SK-N-SH (cell line): ENCODE measurements around the gene NMNAT2.

Source experiments
- EP300 ChIP-seq, 2 experiments: IDR thresholded peaks; 2 replicates each; pipeline versions ENCODE4 v1.4.0 to v1.6.1; 2012; ENCODE audit warnings: borderline replicate concordance in 1 of 2, low read depth in 1 of 2, low read length in 1 of 2
- EZH2phosphoT487 ChIP-seq: fragments of 200-600 bp; sonication (generic); IDR thresholded peaks from 2 replicates; pipeline ENCODE4 v1.6.1; 2017; ENCODE audit warnings: low read depth, mixed run types, mild to moderate bottlenecking, antibody characterized with exemption, moderate library complexity, borderline replicate concordance
- FOXM1 ChIP-seq: IDR thresholded peaks from 2 replicates; pipeline ENCODE4 v1.4.0; 2012; ENCODE audit warnings: low read depth, mild to moderate bottlenecking
- JUND ChIP-seq: IDR thresholded peaks from 2 replicates; pipeline ENCODE4 v1.4.0; 2012
- NFIC ChIP-seq: IDR thresholded peaks from 2 replicates; pipeline ENCODE4 v1.4.0; 2012; ENCODE audit warnings: borderline replicate concordance
- POLR2AphosphoS5 ChIP-seq: IDR thresholded peaks from 2 replicates; pipeline ENCODE4 v1.6.1; 2012; ENCODE audit warnings: low read depth, low read length
- TEAD4 ChIP-seq: IDR thresholded peaks from 2 replicates; pipeline ENCODE4 v1.4.0; 2012; ENCODE audit warnings: mild to moderate bottlenecking, borderline replicate concordance; ENCODE audit not compliant: insufficient read depth
- YY1 ChIP-seq: IDR thresholded peaks from 2 replicates; pipeline ENCODE4 v1.4.0; 2012; ENCODE audit warnings: low read depth, mild to moderate bottlenecking
- TF ChIP-seq, protein P1 (sequence below): fragments of 200-600 bp; sonication (generic); IDR thresholded peaks from 2 replicates; pipeline ENCODE4 v1.6.1; 2017; ENCODE audit warnings: antibody characterized with exemption, mild to moderate bottlenecking, moderate library complexity

DNA sequence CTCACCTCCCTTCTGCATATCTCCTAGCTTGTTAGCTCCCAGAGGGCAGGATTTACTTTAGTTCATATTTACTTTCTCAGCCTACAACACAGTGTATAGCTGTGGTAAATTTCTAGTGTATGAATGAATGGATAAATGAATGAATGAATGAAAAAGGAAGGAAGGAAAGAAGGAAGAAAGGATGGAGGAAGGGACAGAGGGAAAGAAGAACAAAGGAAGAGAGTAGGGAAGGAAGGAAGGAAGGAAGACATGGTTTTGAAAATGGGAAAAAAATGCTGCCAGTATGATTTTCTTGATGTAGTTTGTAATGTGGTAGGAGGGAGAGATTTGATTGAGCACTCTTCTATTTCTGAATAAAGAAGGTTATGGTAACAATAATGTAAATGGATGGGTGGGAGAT is 185.1 kb downstream of the NMNAT2 start:
- no peak for TF ChIP-seq FOXM1
- no peak for TF ChIP-seq JUND
- TF ChIP-seq POLR2AphosphoS5: no peak
- no peak for TF ChIP-seq NFIC
- TF ChIP-seq, protein P1, sequence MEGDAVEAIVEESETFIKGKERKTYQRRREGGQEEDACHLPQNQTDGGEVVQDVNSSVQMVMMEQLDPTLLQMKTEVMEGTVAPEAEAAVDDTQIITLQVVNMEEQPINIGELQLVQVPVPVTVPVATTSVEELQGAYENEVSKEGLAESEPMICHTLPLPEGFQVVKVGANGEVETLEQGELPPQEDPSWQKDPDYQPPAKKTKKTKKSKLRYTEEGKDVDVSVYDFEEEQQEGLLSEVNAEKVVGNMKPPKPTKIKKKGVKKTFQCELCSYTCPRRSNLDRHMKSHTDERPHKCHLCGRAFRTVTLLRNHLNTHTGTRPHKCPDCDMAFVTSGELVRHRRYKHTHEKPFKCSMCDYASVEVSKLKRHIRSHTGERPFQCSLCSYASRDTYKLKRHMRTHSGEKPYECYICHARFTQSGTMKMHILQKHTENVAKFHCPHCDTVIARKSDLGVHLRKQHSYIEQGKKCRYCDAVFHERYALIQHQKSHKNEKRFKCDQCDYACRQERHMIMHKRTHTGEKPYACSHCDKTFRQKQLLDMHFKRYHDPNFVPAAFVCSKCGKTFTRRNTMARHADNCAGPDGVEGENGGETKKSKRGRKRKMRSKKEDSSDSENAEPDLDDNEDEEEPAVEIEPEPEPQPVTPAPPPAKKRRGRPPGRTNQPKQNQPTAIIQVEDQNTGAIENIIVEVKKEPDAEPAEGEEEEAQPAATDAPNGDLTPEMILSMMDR: no peak
- no peak for TF ChIP-seq EZH2phosphoT487
- no peak for TF ChIP-seq YY1
- no peak for TF ChIP-seq EP300 (IDR thresholded peaks at IDR 0.05; ENCODE audit: borderline replicate concordance in 1 of 2, low read depth in 1 of 2, low read length in 1 of 2)
- TF ChIP-seq TEAD4: no peak
